Activated naive CD8-positive, alpha-beta T cell treated with anti-CD3 and anti-CD28 coated beads, Interleukin-2, amount 10 ng/mL, durations not matched to agents 7 days and 5 days (primary cell): ENCODE data around the gene TJP3. TPM values are rescaled to one million over a fixed set of nuclear protein-coding genes. Genes with fewer than 3 reads are reported as not detected.

Source experiments
- ATAC-seq: fragments of 150-1000 bp; cut with Tn5 transposase; one replicate; pipeline ENCODE4 v1.10.0; 2021; ENCODE audit warnings: low read depth, moderate library complexity
- POLR2A ChIA-PET: fragments of 350-600 bp; sonication (Branson Sonifier 250); formaldehyde crosslinking; loops from one replicate; lab custom pipeline; 2021; ENCODE audit warnings: antibody characterized with exemption; lab: Charles Lee
- DNase-seq: peaks from one replicate; pipeline ENCODE4 v3.0.0; 2021
- H3K27ac Mint-ChIP-seq: one replicate; pipeline ENCODE4 v1.8.0; 2022; ENCODE audit warnings: mild to moderate bottlenecking, mixed read lengths
- H3K27me3 Mint-ChIP-seq: one replicate; pipeline ENCODE4 v1.8.0; 2022; ENCODE audit warnings: mild to moderate bottlenecking, moderate library complexity, mixed read lengths
- H3K36me3 Mint-ChIP-seq: one replicate; pipeline ENCODE4 v1.8.0; 2021; ENCODE audit warnings: mild to moderate bottlenecking, mixed read lengths
- H3K4me1 Mint-ChIP-seq: one replicate; pipeline ENCODE4 v1.8.0; 2021; ENCODE audit warnings: mixed read lengths
- H3K4me3 Mint-ChIP-seq: one replicate; pipeline ENCODE4 v1.8.0; 2022; ENCODE audit warnings: mild to moderate bottlenecking, moderate library complexity, mixed read lengths
- H3K9me3 Mint-ChIP-seq: one replicate; pipeline ENCODE4 v1.8.0; 2021; ENCODE audit warnings: mixed read lengths
- total RNA-seq, 2 experiments: library from RNA; stranded (reverse); gene quantifications; one replicate each; pipeline ENCODE4 v1.2.3, GENCODE V29; 2021

The TJP3 gene
- total RNA-seq, 2 experiments from 2014 or later: 5.2 to 7.6 TPM

- POLR2A ChIA-PET: no interaction called here
- peaks cover 5% of the 10 kb centered on the region for H3K4me1 Mint-ChIP-seq
- no peak for ATAC-seq
- peaks cover 44% of the 10 kb centered on the region for H3K27me3 Mint-ChIP-seq
- peak overlapping the region; percentile 19 for H3K4me3 Mint-ChIP-seq
- H3K9me3 Mint-ChIP-seq: no peaks in the 10 kb centered on the region
- H3K27ac Mint-ChIP-seq: no peak overlapping the region
- DNase-seq: no peak
- no peaks in the 10 kb centered on the region for H3K36me3 Mint-ChIP-seq
These were observed 13.8 kb downstream of the TJP3 start for GRCh38 chr19:3721887-3722442.

- peaks cover 44% of the 10 kb centered on the region for H3K27me3 Mint-ChIP-seq
- peaks cover 5% of the 10 kb centered on the region for H3K4me1 Mint-ChIP-seq
- no peaks in the 10 kb centered on the region for H3K36me3 Mint-ChIP-seq
- POLR2A ChIA-PET: no interaction called here
- no peak for ATAC-seq
- no peak overlapping the region for H3K27ac Mint-ChIP-seq
- peak overlapping the region; percentile 19 for H3K4me3 Mint-ChIP-seq
- H3K9me3 Mint-ChIP-seq: no peaks in the 10 kb centered on the region
- DNase-seq: no peak
These were observed 14.4 kb downstream of the TJP3 start for GRCh38 chr19:3722443-3723109.

DNA sequence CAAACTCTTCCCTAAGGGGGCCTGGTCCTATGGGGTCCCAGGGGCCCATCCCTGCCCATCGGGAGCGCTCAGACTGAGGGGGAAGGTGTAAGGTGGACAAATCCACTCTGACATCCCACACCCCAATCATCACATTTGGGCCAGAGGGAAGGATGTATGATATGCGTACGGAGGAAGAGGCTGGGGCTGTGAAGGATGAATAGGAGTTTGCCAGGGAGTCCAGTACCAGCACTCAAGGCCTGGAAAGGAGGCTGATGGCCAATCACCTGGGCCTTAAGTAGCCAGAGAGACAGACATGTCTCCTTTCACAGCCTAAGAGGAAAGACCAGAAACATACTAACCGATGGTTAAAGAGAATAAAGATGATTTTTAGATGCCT, 14.9 kb downstream of the TJP3 start:
- no peaks in the 10 kb centered on the region for H3K36me3 Mint-ChIP-seq

GRCh38 chr19:3723883-3724282, 15.7 kb downstream of the TJP3 start:
- H3K27ac Mint-ChIP-seq: no peak overlapping the region
- no peak for DNase-seq
- H3K9me3 Mint-ChIP-seq: no peaks in the 10 kb centered on the region
- H3K4me3 Mint-ChIP-seq: no peak overlapping the region
- no peak for ATAC-seq
- POLR2A ChIA-PET: interaction anchor here (0.7 kb wide), 1 partner anchor 124 kb away, joined by 3 read pairs; no protein-coding TSS in a partner anchor
- H3K4me1 Mint-ChIP-seq: peaks cover 5% of the 10 kb centered on the region
- peaks cover 44% of the 10 kb centered on the region for H3K27me3 Mint-ChIP-seq
- H3K36me3 Mint-ChIP-seq: no peaks in the 10 kb centered on the region

More for the DNA sequence above, 14.9 kb downstream of the TJP3 start:
- peaks cover 44% of the 10 kb centered on the region for H3K27me3 Mint-ChIP-seq
- no peak overlapping the region for H3K4me3 Mint-ChIP-seq
- H3K27ac Mint-ChIP-seq: no peak overlapping the region
- peaks cover 5% of the 10 kb centered on the region for H3K4me1 Mint-ChIP-seq
- no peaks in the 10 kb centered on the region for H3K9me3 Mint-ChIP-seq
- POLR2A ChIA-PET: no interaction called here
- ATAC-seq (no peak), DNase-seq (no peak)

- Mint-ChIP-seq H3K27ac (no peak overlapping the region), H3K4me1 (peaks cover 6% of the 10 kb centered on the region), H3K27me3 (peaks cover 37% of the 10 kb centered on the region), H3K9me3 (no peaks in the 10 kb centered on the region), H3K4me3 (no peak overlapping the region), H3K36me3 (no peaks in the 10 kb centered on the region)
- DNase-seq: no peak
- ATAC-seq: no peak
- POLR2A ChIA-PET: no interaction called here
These were observed 16.9 kb downstream of the TJP3 start for GRCh38 chr19:3725121-3725520.

GRCh38 chr19:3725640-3726310, 17.6 kb downstream of the TJP3 start:
- Mint-ChIP-seq H3K4me3 (no peak overlapping the region), H3K36me3 (no peaks in the 10 kb centered on the region), H3K9me3 (no peaks in the 10 kb centered on the region), H3K4me1 (peaks cover 6% of the 10 kb centered on the region), H3K27ac (no peak overlapping the region), H3K27me3 (peaks cover 31% of the 10 kb centered on the region)
- POLR2A ChIA-PET: interaction anchor here (0.7 kb wide), 1 partner anchor 553 kb away, joined by 4 read pairs; the partner anchor contains the start of gene SHD
- ATAC-seq (no peak), DNase-seq (no peak)

- Mint-ChIP-seq H3K27ac (no peak overlapping the region), H3K4me1 (peaks cover 2% of the 10 kb centered on the region), H3K27me3 (peaks cover 1% of the 10 kb centered on the region), H3K36me3 (peaks cover 2% of the 10 kb centered on the region), H3K4me3 (no peak overlapping the region), H3K9me3 (no peaks in the 10 kb centered on the region)
- POLR2A ChIA-PET: no interaction called here
- ATAC-seq (no peak), DNase-seq (no peak)
These were observed 22.3 kb downstream of the TJP3 start for GRCh38 chr19:3730457-3730958.

GRCh38 chr19:3732108-3732507, 23.9 kb downstream of the TJP3 start:
- H3K9me3 Mint-ChIP-seq: no peaks in the 10 kb centered on the region
- no peaks in the 10 kb centered on the region for H3K27me3 Mint-ChIP-seq
- POLR2A ChIA-PET: no interaction called here
- H3K4me3 Mint-ChIP-seq: no peak overlapping the region
- DNase-seq (no peak), ATAC-seq (no peak)
- H3K4me1 Mint-ChIP-seq: peaks cover 2% of the 10 kb centered on the region
- peaks cover 2% of the 10 kb centered on the region for H3K36me3 Mint-ChIP-seq
- no peak overlapping the region for H3K27ac Mint-ChIP-seq

GRCh38 chr19:3733549-3734309, 25.5 kb downstream of the TJP3 start:
- ATAC-seq (no peak), DNase-seq (no peak)
- H3K9me3 Mint-ChIP-seq: no peaks in the 10 kb centered on the region
- POLR2A ChIA-PET: no interaction called here
- H3K36me3 Mint-ChIP-seq: peaks cover 2% of the 10 kb centered on the region
- H3K27me3 Mint-ChIP-seq: no peaks in the 10 kb centered on the region
- H3K4me1 Mint-ChIP-seq: peaks cover 2% of the 10 kb centered on the region
- no peak overlapping the region for H3K4me3 Mint-ChIP-seq
- H3K27ac Mint-ChIP-seq: no peak overlapping the region

GRCh38 chr19:3734310-3734600, 26.1 kb downstream of the TJP3 start:
- Mint-ChIP-seq H3K27ac (no peak overlapping the region), H3K36me3 (peaks cover 2% of the 10 kb centered on the region), H3K4me1 (peaks cover under 1% of the 10 kb centered on the region), H3K4me3 (no peak overlapping the region), H3K9me3 (no peaks in the 10 kb centered on the region), H3K27me3 (no peaks in the 10 kb centered on the region)
- POLR2A ChIA-PET: no interaction called here
- DNase-seq (no peak), ATAC-seq (no peak)

- no peak for DNase-seq
- Mint-ChIP-seq H3K27me3 (no peaks in the 10 kb centered on the region), H3K4me1 (peaks cover 5% of the 10 kb centered on the region), H3K9me3 (no peaks in the 10 kb centered on the region), H3K4me3 (no peak overlapping the region), H3K36me3 (peaks cover 2% of the 10 kb centered on the region), H3K27ac (no peak overlapping the region)
- POLR2A ChIA-PET: no interaction called here
- ATAC-seq: no peak
These were observed 28.0 kb downstream of the TJP3 start for GRCh38 chr19:3736106-3736724.

- no peaks in the 10 kb centered on the region for H3K36me3 Mint-ChIP-seq
- no peaks in the 10 kb centered on the region for H3K27me3 Mint-ChIP-seq
- no peak overlapping the region for H3K27ac Mint-ChIP-seq
- POLR2A ChIA-PET: no interaction called here
- DNase-seq: no peak
- H3K4me1 Mint-ChIP-seq: peaks cover 5% of the 10 kb centered on the region
- H3K9me3 Mint-ChIP-seq: no peaks in the 10 kb centered on the region
- no peak for ATAC-seq
- no peak overlapping the region for H3K4me3 Mint-ChIP-seq
These were observed 29.5 kb downstream of the TJP3 start for GRCh38 chr19:3737487-3738205.
